ENCODE results near the gene FREM2. TPM values are rescaled to one million over a fixed set of nuclear protein-coding genes. Genes with fewer than 3 reads are reported as not detected.

The FREM2 gene, protein sequence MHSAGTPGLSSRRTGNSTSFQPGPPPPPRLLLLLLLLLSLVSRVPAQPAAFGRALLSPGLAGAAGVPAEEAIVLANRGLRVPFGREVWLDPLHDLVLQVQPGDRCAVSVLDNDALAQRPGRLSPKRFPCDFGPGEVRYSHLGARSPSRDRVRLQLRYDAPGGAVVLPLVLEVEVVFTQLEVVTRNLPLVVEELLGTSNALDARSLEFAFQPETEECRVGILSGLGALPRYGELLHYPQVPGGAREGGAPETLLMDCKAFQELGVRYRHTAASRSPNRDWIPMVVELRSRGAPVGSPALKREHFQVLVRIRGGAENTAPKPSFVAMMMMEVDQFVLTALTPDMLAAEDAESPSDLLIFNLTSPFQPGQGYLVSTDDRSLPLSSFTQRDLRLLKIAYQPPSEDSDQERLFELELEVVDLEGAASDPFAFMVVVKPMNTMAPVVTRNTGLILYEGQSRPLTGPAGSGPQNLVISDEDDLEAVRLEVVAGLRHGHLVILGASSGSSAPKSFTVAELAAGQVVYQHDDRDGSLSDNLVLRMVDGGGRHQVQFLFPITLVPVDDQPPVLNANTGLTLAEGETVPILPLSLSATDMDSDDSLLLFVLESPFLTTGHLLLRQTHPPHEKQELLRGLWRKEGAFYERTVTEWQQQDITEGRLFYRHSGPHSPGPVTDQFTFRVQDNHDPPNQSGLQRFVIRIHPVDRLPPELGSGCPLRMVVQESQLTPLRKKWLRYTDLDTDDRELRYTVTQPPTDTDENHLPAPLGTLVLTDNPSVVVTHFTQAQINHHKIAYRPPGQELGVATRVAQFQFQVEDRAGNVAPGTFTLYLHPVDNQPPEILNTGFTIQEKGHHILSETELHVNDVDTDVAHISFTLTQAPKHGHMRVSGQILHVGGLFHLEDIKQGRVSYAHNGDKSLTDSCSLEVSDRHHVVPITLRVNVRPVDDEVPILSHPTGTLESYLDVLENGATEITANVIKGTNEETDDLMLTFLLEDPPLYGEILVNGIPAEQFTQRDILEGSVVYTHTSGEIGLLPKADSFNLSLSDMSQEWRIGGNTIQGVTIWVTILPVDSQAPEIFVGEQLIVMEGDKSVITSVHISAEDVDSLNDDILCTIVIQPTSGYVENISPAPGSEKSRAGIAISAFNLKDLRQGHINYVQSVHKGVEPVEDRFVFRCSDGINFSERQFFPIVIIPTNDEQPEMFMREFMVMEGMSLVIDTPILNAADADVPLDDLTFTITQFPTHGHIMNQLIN (N-terminal part only)
- total RNA-seq (2014; rRNA removed) = 0.04 TPM in 1 of 2 replicates, not detected in the other
- percentile 0 among the genes with signal in this experiment for Bru-seq, nascent RNA
- percentile 2 among the genes with signal in this experiment for BruChase-seq, experiment 1, labeled RNA remaining after a 6-hour chase
- BruChase-seq, experiment 2, labeled RNA remaining after a 2-hour chase = percentile 1 among the genes with signal in this experiment
- long read RNA-seq = 0 reads

DNA sequence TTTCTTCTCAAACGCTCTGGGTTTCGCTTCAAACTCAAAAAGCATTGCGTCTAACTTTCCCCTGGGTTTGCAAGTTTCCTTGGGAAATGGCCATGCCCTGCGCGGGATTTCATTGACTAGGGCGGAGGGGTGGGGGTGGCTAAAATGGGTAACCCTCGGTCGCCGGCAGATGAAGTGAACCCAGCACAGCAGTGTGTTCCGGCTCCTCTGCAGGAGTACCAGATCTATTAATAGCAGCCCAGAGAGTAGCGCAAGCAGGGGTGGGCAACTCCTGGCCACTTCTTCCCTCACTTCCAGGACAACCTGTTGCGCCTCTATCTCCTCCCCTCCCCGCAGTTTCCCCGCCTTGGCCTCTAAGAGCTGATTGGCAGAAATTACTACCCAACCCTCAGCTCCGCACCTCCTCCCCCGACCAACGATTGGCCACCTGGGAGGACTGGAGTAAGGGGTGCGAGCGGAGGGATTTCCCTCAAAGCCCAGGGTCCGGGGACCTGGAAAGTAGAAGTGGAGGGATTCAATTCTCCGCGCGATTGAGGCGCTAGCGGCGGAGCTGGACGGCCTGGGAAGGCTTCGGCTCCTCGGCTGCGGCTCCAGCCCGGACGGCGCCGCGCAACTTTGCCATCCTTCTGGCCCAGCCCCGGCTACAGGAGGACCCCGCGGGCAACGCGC is at the start of gene FREM2:
Gene FREM2, plus strand, starts transcription at position 501 of the 669 bp plus-strand sequence. CDS start 268 bp downstream, outside the sequence.
- no TSS peak for BruUV-seq (replicated peaks)
- no peak for TF ChIP-seq EZH2 (IDR thresholded peaks at IDR 0.05; ENCODE audit: low read length, unreplicated experiment)
- TF ChIP-seq, protein P1, sequence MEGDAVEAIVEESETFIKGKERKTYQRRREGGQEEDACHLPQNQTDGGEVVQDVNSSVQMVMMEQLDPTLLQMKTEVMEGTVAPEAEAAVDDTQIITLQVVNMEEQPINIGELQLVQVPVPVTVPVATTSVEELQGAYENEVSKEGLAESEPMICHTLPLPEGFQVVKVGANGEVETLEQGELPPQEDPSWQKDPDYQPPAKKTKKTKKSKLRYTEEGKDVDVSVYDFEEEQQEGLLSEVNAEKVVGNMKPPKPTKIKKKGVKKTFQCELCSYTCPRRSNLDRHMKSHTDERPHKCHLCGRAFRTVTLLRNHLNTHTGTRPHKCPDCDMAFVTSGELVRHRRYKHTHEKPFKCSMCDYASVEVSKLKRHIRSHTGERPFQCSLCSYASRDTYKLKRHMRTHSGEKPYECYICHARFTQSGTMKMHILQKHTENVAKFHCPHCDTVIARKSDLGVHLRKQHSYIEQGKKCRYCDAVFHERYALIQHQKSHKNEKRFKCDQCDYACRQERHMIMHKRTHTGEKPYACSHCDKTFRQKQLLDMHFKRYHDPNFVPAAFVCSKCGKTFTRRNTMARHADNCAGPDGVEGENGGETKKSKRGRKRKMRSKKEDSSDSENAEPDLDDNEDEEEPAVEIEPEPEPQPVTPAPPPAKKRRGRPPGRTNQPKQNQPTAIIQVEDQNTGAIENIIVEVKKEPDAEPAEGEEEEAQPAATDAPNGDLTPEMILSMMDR (conservative IDR thresholded peaks at IDR 0.05; ENCODE audit: low read depth, low read length) = no peak
- TF ChIP-seq EZH2phosphoT487 (IDR thresholded peaks at IDR 0.05; ENCODE audit: borderline replicate concordance, low read length) = no peak
- Histone ChIP-seq H4K20me1 (ENCODE audit: low read length) (no peaks in the 10 kb centered on the region), H3K9me2 (replicated peaks; ENCODE audit: low read length) (no peaks in the 10 kb centered on the region), H3K9ac (ENCODE audit: low read length) (no peak within 1 kb of the TSS), H3K27ac (ENCODE audit: low read length) (no peak within 1 kb of the TSS), H3K4me3 (ENCODE audit: low read length) (peak within 1 kb of the TSS; percentile 18; the same call in 1 of the 2 replicates), H3F3A (ENCODE audit: low read length, unreplicated experiment) (no peaks in the 10 kb centered on the region), H3K27me3 (ENCODE audit: low read length) (peaks cover 41% of the 10 kb centered on the region), H3K9me3 (ENCODE audit: low read length) (no peaks in the 10 kb centered on the region), H2AFZ (ENCODE audit: low read length) (no peak within 1 kb of the TSS), H3K4me1 (ENCODE audit: insufficient read depth, low read length) (no peaks in the 10 kb centered on the region), H3K4me2 (ENCODE audit: low read length) (peak within 1 kb of the TSS; percentile 64), H3K36me3 (ENCODE audit: low read depth, low read length) (no peaks in the 10 kb centered on the region), H3K79me2 (ENCODE audit: low read length) (no peaks in the 10 kb centered on the region)
- intact Hi-C loops (cut with micrococcal nuclease) = no loop called here
- DNase-seq = peak; percentile 15
- ChIA-PET POLR2A (ENCODE audit: unreplicated experiment) (no interaction called here), CTCF (interaction anchor here (0.8 to 1.1 kb wide), 2 partner anchors 78 to 111 kb away, joined by 3 to 6 read pairs; no protein-coding TSS in a partner anchor)
- peak; percentile 38 for ATAC-seq

DNA sequence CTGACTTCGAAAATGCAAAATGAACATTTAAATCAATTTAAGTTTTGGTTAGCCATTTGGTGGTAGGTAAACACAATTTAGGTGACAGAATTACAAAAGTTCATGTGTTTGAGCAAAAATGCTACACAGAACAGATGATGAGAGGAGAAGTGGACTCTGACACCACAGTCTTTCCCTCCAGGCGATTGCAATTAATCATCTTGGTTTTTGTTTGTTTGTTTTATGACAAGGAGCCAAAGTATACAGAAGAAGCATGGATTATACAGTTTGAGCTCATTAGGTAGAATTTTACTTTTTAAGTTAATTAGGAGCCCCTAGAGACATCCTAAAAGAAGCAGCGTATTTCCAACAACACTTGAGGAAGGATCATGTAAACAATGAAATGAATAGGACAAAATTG is 49.3 kb upstream of the FREM2 start:
- H3K36me3 ChIP-seq (ENCODE audit: low read depth, low read length) = no peaks in the 10 kb centered on the region
- no peak overlapping the region for H3K4me3 ChIP-seq (ENCODE audit: low read length)
- CTCF ChIA-PET = no interaction called here
- H3K9me3 ChIP-seq (ENCODE audit: low read length) = no peaks in the 10 kb centered on the region
- H3K27me3 ChIP-seq (ENCODE audit: low read length) = peaks cover 3% of the 10 kb centered on the region
- BruUV-seq (replicated peaks) = no TSS peak
- H3K9me2 ChIP-seq (replicated peaks; ENCODE audit: low read length) = no peaks in the 10 kb centered on the region
- ATAC-seq (no peak), DNase-seq (peak; percentile 7)
- H3F3A ChIP-seq (ENCODE audit: low read length, unreplicated experiment) = no peaks in the 10 kb centered on the region
- TF ChIP-seq EZH2 (IDR thresholded peaks at IDR 0.05; ENCODE audit: low read length, unreplicated experiment) (no peak), EZH2phosphoT487 (IDR thresholded peaks at IDR 0.05; ENCODE audit: borderline replicate concordance, low read length) (no peak)
- TF ChIP-seq, protein P1 (conservative IDR thresholded peaks at IDR 0.05; ENCODE audit: low read depth, low read length) = no peak
- H3K4me2 ChIP-seq (ENCODE audit: low read length) = no peak overlapping the region
- POLR2A ChIA-PET (ENCODE audit: unreplicated experiment) = no interaction called here
- H3K9ac ChIP-seq (ENCODE audit: low read length) = no peak overlapping the region
- no peaks in the 10 kb centered on the region for H4K20me1 ChIP-seq (ENCODE audit: low read length)
- H3K27ac ChIP-seq (ENCODE audit: low read length) = no peak overlapping the region
- no peaks in the 10 kb centered on the region for H3K4me1 ChIP-seq (ENCODE audit: insufficient read depth, low read length)
- no peaks in the 10 kb centered on the region for H3K79me2 ChIP-seq (ENCODE audit: low read length)
- intact Hi-C loops (cut with micrococcal nuclease) = no loop called here
- H2AFZ ChIP-seq (ENCODE audit: low read length) = no peak overlapping the region

All from PC-3 (cell line).